SK-N-SH (cell line): ENCODE results near the gene KMT2C. TPM values are rescaled to one million over a fixed set of nuclear protein-coding genes. Genes with fewer than 3 reads are reported as not detected.
"Not testable (repeated sequence)": the region's sequence is repeated elsewhere in the genome, so short reads cannot be mapped to it uniquely, and the experiment has no call there.

Experiments
- CTCF ChIA-PET: fragments of 300-600, 350-600 bp; formaldehyde crosslinking; extraction: SDS; loops from one replicate; lab custom pipeline; 2021; lab: Yijun Ruan, JAX
- POLR2A ChIA-PET: fragments of 350-600 bp; sonication (Branson Sonifier 250); formaldehyde crosslinking; extraction: SDS; loops from one replicate; lab custom pipeline; 2020; ENCODE audit warnings: antibody characterized with exemption, inconsistent platforms; lab: Yijun Ruan, JAX
- DNase-seq: peaks from one replicate; pipeline ENCODE4 v3.0.0; 2012
- H2AFZ ChIP-seq: fragments of 200-600 bp; sonication (generic); 2 replicates; pipeline ENCODE4 v1.8.1; 2016; ENCODE audit warnings: antibody characterized with exemption, mild to moderate bottlenecking, low read depth
- H3F3A ChIP-seq: fragments of 200-600 bp; sonication (generic); replicated peaks from 2 replicates; pipeline ENCODE3; 2016; ENCODE audit warnings: antibody characterized with exemption, mild to moderate bottlenecking; ENCODE audit not compliant: insufficient read depth
- H3K27ac ChIP-seq, 2 experiments: fragments of 200-500 bp in 1 of 2; fragments of 200-600 bp in 1 of 2; sonication (Bioruptor generic) in 1 of 2; sonication (generic), shearing (Covaris generic) in 1 of 2; 2 replicates each; pipeline versions ENCODE4 v1.5.1 to v1.6.1; 2014 to 2016; ENCODE audit warnings: low read depth in 2 of 2, inconsistent platforms in 1 of 2, low read length in 1 of 2, mild to moderate bottlenecking in 1 of 2, mixed read lengths in 1 of 2
- H3K27me3 ChIP-seq: fragments of 200-600 bp; sonication (generic), shearing (Covaris generic); 2 replicates; pipeline ENCODE4 v1.6.1; 2016; ENCODE audit warnings: mixed run types; ENCODE audit not compliant: insufficient read depth
- H3K36me3 ChIP-seq, 2 experiments: fragments of 200-500 bp in 1 of 2; fragments of 200-600 bp in 1 of 2; sonication (Bioruptor generic) in 1 of 2; sonication (generic) in 1 of 2; replicated peaks in 1 of 2; 2 replicates each; pipeline versions ENCODE3 to v1.5.1; 2014 to 2016; ENCODE audit warnings: low read length in 1 of 2, mild to moderate bottlenecking in 1 of 2; ENCODE audit not compliant: insufficient read depth in 2 of 2, control insufficient read depth in 1 of 2
- H3K4me1 ChIP-seq, 2 experiments: fragments of 200-500 bp in 1 of 2; fragments of 200-600 bp in 1 of 2; sonication (Bioruptor generic) in 1 of 2; sonication (generic), shearing (Covaris generic) in 1 of 2; 2 replicates each; pipeline versions ENCODE4 v1.5.1 to v1.6.1; 2014 to 2016; ENCODE audit warnings: low read depth in 1 of 2, low read length in 1 of 2, mixed run types in 1 of 2; ENCODE audit not compliant: insufficient read depth in 2 of 2, control insufficient read depth in 1 of 2
- H3K4me2 ChIP-seq: fragments of 200-600 bp; sonication (generic), shearing (Covaris generic); 2 replicates; pipeline ENCODE4 v1.6.1; 2017; ENCODE audit warnings: mixed run types
- H3K4me3 ChIP-seq, 2 experiments: fragments of 200-500 bp in 1 of 2; fragments of 200-600 bp in 1 of 2; sonication (Bioruptor generic) in 1 of 2; sonication (generic), shearing (Covaris generic) in 1 of 2; 2 replicates each; pipeline versions ENCODE4 v1.5.1 to v1.8.1; 2014 to 2016; ENCODE audit warnings: low read depth in 2 of 2, inconsistent platforms in 1 of 2, low read length in 1 of 2, mild to moderate bottlenecking in 1 of 2, mixed read lengths in 1 of 2, moderate library complexity in 1 of 2
- H3K79me2 ChIP-seq: fragments of 200-600 bp; sonication (generic); 2 replicates; pipeline ENCODE4 v1.8.1; 2017; ENCODE audit warnings: mild to moderate bottlenecking; ENCODE audit not compliant: insufficient read depth
- H3K9ac ChIP-seq: fragments of 200-600 bp; sonication (generic); 2 replicates; pipeline ENCODE4 v1.6.1; 2017; ENCODE audit warnings: mixed run types
- H3K9me2 ChIP-seq: fragments of 200-600 bp; sonication (generic); 2 replicates; pipeline ENCODE4 v1.6.1; 2017; ENCODE audit warnings: mixed run types
- H3K9me3 ChIP-seq: fragments of 200-600 bp; sonication (generic); 2 replicates; pipeline ENCODE4 v1.6.1; 2017; ENCODE audit warnings: mixed run types, mild to moderate bottlenecking, moderate library complexity
- H4K20me1 ChIP-seq: fragments of 200-600 bp; sonication (generic); 2 replicates; pipeline ENCODE4 v1.6.1; 2017; ENCODE audit warnings: mild to moderate bottlenecking, mixed run types; ENCODE audit not compliant: insufficient read depth
- CTCF ChIP-seq: fragments of 200-600 bp; sonication (generic); IDR thresholded peaks from 2 replicates; pipeline ENCODE4 v1.6.1; 2017; ENCODE audit warnings: antibody characterized with exemption, mild to moderate bottlenecking, moderate library complexity
- EP300 ChIP-seq, 2 experiments: IDR thresholded peaks; 2 replicates each; pipeline versions ENCODE4 v1.4.0 to v1.6.1; 2012; ENCODE audit warnings: borderline replicate concordance in 1 of 2, low read depth in 1 of 2, low read length in 1 of 2
- FOXJ3 ChIP-seq: sonication (generic); formaldehyde crosslinking; IDR thresholded peaks from 2 replicates; pipeline ENCODE4 v1.5.1; 2020; ENCODE audit warnings: mild to moderate bottlenecking, missing genetic modification reagents
- GABPA ChIP-seq: IDR thresholded peaks from 2 replicates; pipeline ENCODE4 v1.4.0; 2012; ENCODE audit warnings: low read depth, mild to moderate bottlenecking
- IRF3 ChIP-seq: fragments of 150-350 bp; IDR thresholded peaks from 2 replicates; pipeline ENCODE4 v1.6.1; 2016; ENCODE audit warnings: mild to moderate bottlenecking, low read depth, low read length
- NRF1 ChIP-seq: IDR thresholded peaks from 2 replicates; pipeline ENCODE4 v1.6.1; 2012; ENCODE audit warnings: low read depth, mild to moderate bottlenecking, low read length
- POLR2AphosphoS5 ChIP-seq: IDR thresholded peaks from 2 replicates; pipeline ENCODE4 v1.6.1; 2012; ENCODE audit warnings: low read depth, low read length
- RCOR1 ChIP-seq: fragments of 150-350 bp; IDR thresholded peaks from 2 replicates; pipeline ENCODE4 v1.6.1; 2017; ENCODE audit warnings: antibody characterized with exemption, low read length
- REST ChIP-seq: IDR thresholded peaks from 2 replicates; pipeline ENCODE4 v1.6.1; 2012; ENCODE audit warnings: mild to moderate bottlenecking, low read depth, low read length, moderate library complexity
- RXRA ChIP-seq: IDR thresholded peaks from 2 replicates; pipeline ENCODE4 v1.4.0; 2012; ENCODE audit warnings: low read depth, mild to moderate bottlenecking, borderline replicate concordance
- SMC3 ChIP-seq: IDR thresholded peaks from 2 replicates; pipeline ENCODE4 v1.6.1; 2012; ENCODE audit warnings: low read depth, low read length, improper control_type of control experiment
- YY1 ChIP-seq: IDR thresholded peaks from 2 replicates; pipeline ENCODE4 v1.4.0; 2012; ENCODE audit warnings: low read depth, mild to moderate bottlenecking
- WGBS: methylation state at CpG from one replicate; pipeline ENCODE4 v1.1.6; 2017; ENCODE audit warnings: low lambda C conversion rate; 5-methylcytosine and 5-hydroxymethylcytosine counted together
- polyA plus RNA-seq, 3 experiments: library from polyadenylated mRNA; depleted of rRNA; stranded (reverse); fragments of >200 nt; gene quantifications; 2 replicates each; pipeline ENCODE4 v1.2.3, GENCODE V29; 2012

KMT2C gene
- polyA plus RNA-seq, 1 of the 3 experiments (the other 2 are of a cell fraction), result 8.0 TPM

GRCh38 chr7:152424348-152425108, 11.3 kb downstream of the KMT2C start:
- no peak overlapping the region for H2AFZ ChIP-seq
- H3K79me2 ChIP-seq, result peaks cover 99% of the 10 kb centered on the region
- H3K9ac ChIP-seq, result no peak overlapping the region
- H3K36me3 ChIP-seq, result peaks cover 0 to 16% of the 10 kb centered on the region in 2 experiments
- ChIA-PET POLR2A (no interaction called here), CTCF (interaction anchor here (0.8 to 1.1 kb wide), 2 partner anchors 126 to 283 kb away, joined by 3 read pairs; no protein-coding TSS in a partner anchor)
- WGBS, result 95% methylated on average over 8 of the region's 8 CpGs
- peaks cover 6% of the 10 kb centered on the region; the same call in 1 of the 2 replicates for H3K9me3 ChIP-seq
- peaks cover 0 to 14% of the 10 kb centered on the region in 2 experiments; a peak in 1 of 4 replicates for H3K4me1 ChIP-seq
- no peaks in the 10 kb centered on the region for H3K9me2 ChIP-seq
- no peak for DNase-seq
- H4K20me1 ChIP-seq, result peaks cover 94% of the 10 kb centered on the region
- TF ChIP-seq CTCF (no peak), FOXJ3 (CRISPR knock-in tag) (no peak), NRF1 (no peak), POLR2AphosphoS5 (no peak), SMC3 (no peak)
- no peaks in the 10 kb centered on the region for H3F3A ChIP-seq
- no peak overlapping the region for H3K27ac ChIP-seq
- no peak overlapping the region for H3K4me2 ChIP-seq
- no peak overlapping the region for H3K4me3 ChIP-seq
- H3K27me3 ChIP-seq, result no peaks in the 10 kb centered on the region

- peaks cover 91% of the 10 kb centered on the region for H4K20me1 ChIP-seq
- no peak for TF ChIP-seq FOXJ3 (CRISPR knock-in tag)
- no peak for TF ChIP-seq REST
- TF ChIP-seq GABPA, result no peak
- no peak for TF ChIP-seq RXRA
- no peak for TF ChIP-seq IRF3
- no peak for TF ChIP-seq YY1
- no peak for TF ChIP-seq RCOR1
- TF ChIP-seq EP300 (IDR thresholded peaks at IDR 0.05; ENCODE audit: borderline replicate concordance in 1 of 2, low read depth in 1 of 2, low read length in 1 of 2), result no peak
- peaks cover 6% of the 10 kb centered on the region; the same call in 1 of the 2 replicates for H3K9me3 ChIP-seq
- CTCF ChIA-PET, result interaction anchor here (0.8 to 1.1 kb wide), 2 partner anchors 126 to 283 kb away, joined by 3 read pairs; no protein-coding TSS in a partner anchor
- no peak overlapping the region for H3K4me2 ChIP-seq
- H3K27me3 ChIP-seq, result no peaks in the 10 kb centered on the region
- no peak for DNase-seq
- H2AFZ ChIP-seq, result no peak overlapping the region
- POLR2A ChIA-PET, result no interaction called here
- no peaks in the 10 kb centered on the region for H3K9me2 ChIP-seq
- H3K27ac ChIP-seq, result no peak overlapping the region
- H3F3A ChIP-seq, result no peaks in the 10 kb centered on the region
- H3K4me1 ChIP-seq, result peaks cover 0 to 11% of the 10 kb centered on the region in 2 experiments; a peak in 1 of 4 replicates
- H3K79me2 ChIP-seq, result peaks cover 99% of the 10 kb centered on the region
- H3K4me3 ChIP-seq, result no peak overlapping the region
- no peak overlapping the region for H3K9ac ChIP-seq
- peaks cover 0 to 16% of the 10 kb centered on the region in 2 experiments for H3K36me3 ChIP-seq
- 100% methylated on average over 3 of the region's 3 CpGs for WGBS
These were observed 11.8 kb downstream of the KMT2C start for GRCh38 chr7:152423991-152424347.

- 100% methylated on average over 4 of the region's 4 CpGs for WGBS
- CTCF ChIA-PET, result interaction anchor here (0.7 kb wide), 1 partner anchor 29 kb away, joined by 3 read pairs; no protein-coding TSS in a partner anchor
- H3F3A ChIP-seq, DNase-seq, H3K4me2 ChIP-seq, H3K27ac ChIP-seq, H3K4me1 ChIP-seq, H2AFZ ChIP-seq, POLR2A ChIA-PET, H3K4me3 ChIP-seq, H3K9me2 ChIP-seq, H3K9ac ChIP-seq, H3K9me3 ChIP-seq, H3K27me3 ChIP-seq: not testable (repeated sequence)
- Histone ChIP-seq H3K79me2 (peaks cover 99% of the 10 kb centered on the region), H4K20me1 (peaks cover 91% of the 10 kb centered on the region), H3K36me3 (peaks cover 0 to 23% of the 10 kb centered on the region in 2 experiments)
These were observed 12.6 kb downstream of the KMT2C start for GRCh38 chr7:152423171-152423570.
